HUES6 (cell line): ENCODE measurements around the gene UNC5C.
A peak's percentile ranks its signal among the peaks of the same experiment; 100 is the strongest.

Experiments used
- H3K27ac ChIP-seq: 2 replicates; pipeline ENCODE4 v1.7.0; 2013; ENCODE audit warnings: low read depth, mild to moderate bottlenecking, low read length, inconsistent platforms
- H3K27me3 ChIP-seq: 2 replicates; pipeline ENCODE4 v1.6.1; 2013; ENCODE audit warnings: low read length; ENCODE audit not compliant: control insufficient read depth, insufficient read depth
- H3K36me3 ChIP-seq: 2 replicates; pipeline ENCODE4 v1.6.1; 2013; ENCODE audit warnings: low read length; ENCODE audit not compliant: control insufficient read depth, insufficient read depth
- H3K4me1 ChIP-seq: 2 replicates; pipeline ENCODE4 v1.6.1; 2013; ENCODE audit warnings: low read length; ENCODE audit not compliant: control insufficient read depth, insufficient read depth
- H3K4me3 ChIP-seq: 2 replicates; pipeline ENCODE4 v1.5.1; 2013; ENCODE audit warnings: low read depth, low read length
- H3K9ac ChIP-seq: one replicate; pipeline ENCODE4 v1.6.1; 2013; ENCODE audit warnings: mild to moderate bottlenecking, low read length
- H3K9me3 ChIP-seq: 2 replicates; pipeline ENCODE4 v1.6.1; 2013; ENCODE audit warnings: low read depth, low read length; ENCODE audit not compliant: control insufficient read depth, insufficient read depth

Gene UNC5C

GRCh38 chr4:95548738-95549245 lies at the start of gene UNC5C:
Gene UNC5C (minus strand): TSS chr4:95548973.
- Histone ChIP-seq H3K9me3 (no peaks in the 10 kb centered on the region), H3K27me3 (peaks cover 76% of the 10 kb centered on the region), H3K4me3 (peak within 1 kb of the TSS; percentile 68), H3K9ac (peak within 1 kb of the TSS; percentile 82), H3K27ac (no peak within 1 kb of the TSS; the same call in 1 of the 2 replicates), H3K4me1 (peaks cover 4% of the 10 kb centered on the region; the same call in 1 of the 2 replicates), H3K36me3 (no peaks in the 10 kb centered on the region)

- Histone ChIP-seq H3K4me1 (no peaks in the 10 kb centered on the region), H3K27me3 (no peaks in the 10 kb centered on the region), H3K9me3 (no peaks in the 10 kb centered on the region), H3K27ac (no peak overlapping the region), H3K4me3 (no peak overlapping the region), H3K36me3 (no peaks in the 10 kb centered on the region), H3K9ac (no peak overlapping the region)
Observed at GRCh38 chr4:95596676-95597075, 47.9 kb upstream of the UNC5C start.

GRCh38 chr4:95594629-95595028 lies 45.9 kb upstream of the UNC5C start:
- no peaks in the 10 kb centered on the region for H3K27me3 ChIP-seq
- H3K9ac ChIP-seq: no peak overlapping the region
- H3K4me3 ChIP-seq: no peak overlapping the region
- no peaks in the 10 kb centered on the region for H3K9me3 ChIP-seq
- no peaks in the 10 kb centered on the region for H3K36me3 ChIP-seq
- no peak overlapping the region for H3K27ac ChIP-seq
- no peaks in the 10 kb centered on the region for H3K4me1 ChIP-seq

- no peaks in the 10 kb centered on the region for H3K4me1 ChIP-seq
- no peak overlapping the region for H3K4me3 ChIP-seq
- H3K27me3 ChIP-seq: no peaks in the 10 kb centered on the region
- no peak overlapping the region for H3K9ac ChIP-seq
- H3K9me3 ChIP-seq: no peaks in the 10 kb centered on the region
- H3K27ac ChIP-seq: no peak overlapping the region
- no peaks in the 10 kb centered on the region for H3K36me3 ChIP-seq
Observed at GRCh38 chr4:95594013-95594412, 45.2 kb upstream of the UNC5C start.

GRCh38 chr4:95591278-95591677 lies 42.5 kb upstream of the UNC5C start:
- Histone ChIP-seq H3K9ac (no peak overlapping the region), H3K27ac (no peak overlapping the region), H3K4me1 (no peaks in the 10 kb centered on the region)

GRCh38 chr4:95590615-95591014 lies 41.8 kb upstream of the UNC5C start:
- no peaks in the 10 kb centered on the region for H3K9me3 ChIP-seq
- no peaks in the 10 kb centered on the region for H3K4me1 ChIP-seq
- H3K9ac ChIP-seq: no peak overlapping the region
- no peaks in the 10 kb centered on the region for H3K36me3 ChIP-seq
- H3K4me3 ChIP-seq: no peak overlapping the region
- H3K27ac ChIP-seq: no peak overlapping the region
- H3K27me3 ChIP-seq: no peaks in the 10 kb centered on the region

More at GRCh38 chr4:95591278-95591677, 42.5 kb upstream of the UNC5C start:
- Histone ChIP-seq H3K4me3 (no peak overlapping the region), H3K36me3 (no peaks in the 10 kb centered on the region), H3K27me3 (no peaks in the 10 kb centered on the region), H3K9me3 (no peaks in the 10 kb centered on the region)

GRCh38 chr4:95585016-95585695 lies 36.4 kb upstream of the UNC5C start:
- Histone ChIP-seq H3K27me3 (no peaks in the 10 kb centered on the region), H3K9ac (no peak overlapping the region), H3K9me3 (no peaks in the 10 kb centered on the region), H3K27ac (no peak overlapping the region), H3K36me3 (no peaks in the 10 kb centered on the region), H3K4me3 (no peak overlapping the region), H3K4me1 (no peaks in the 10 kb centered on the region)

GRCh38 chr4:95580226-95580625 lies 31.5 kb upstream of the UNC5C start:
- H3K4me3 ChIP-seq: no peak overlapping the region
- H3K36me3 ChIP-seq: no peaks in the 10 kb centered on the region
- no peak overlapping the region for H3K27ac ChIP-seq
- no peaks in the 10 kb centered on the region for H3K27me3 ChIP-seq
- 0 out of 2 replicates have a peak, but pooled peaks cover 4% of the 10 kb centered on the region for H3K9me3 ChIP-seq
- no peaks in the 10 kb centered on the region for H3K4me1 ChIP-seq
- no peak overlapping the region for H3K9ac ChIP-seq

GRCh38 chr4:95572304-95572991 lies 23.7 kb upstream of the UNC5C start:
- H3K9me3 ChIP-seq: 0 out of 2 replicates have a peak, but pooled peaks cover 4% of the 10 kb centered on the region
- H3K27me3 ChIP-seq: no peaks in the 10 kb centered on the region
- H3K4me1 ChIP-seq: peaks cover 11% of the 10 kb centered on the region
- peak overlapping the region; percentile 5; the same call in 1 of the 2 replicates for H3K4me3 ChIP-seq
- H3K36me3 ChIP-seq: no peaks in the 10 kb centered on the region
- H3K27ac ChIP-seq: no peak overlapping the region
- no peak overlapping the region for H3K9ac ChIP-seq

GRCh38 chr4:95571577-95571976 lies 22.8 kb upstream of the UNC5C start:
- Histone ChIP-seq H3K27ac (no peak overlapping the region), H3K9ac (no peak overlapping the region), H3K36me3 (no peaks in the 10 kb centered on the region), H3K4me3 (no peak overlapping the region), H3K27me3 (no peaks in the 10 kb centered on the region), H3K9me3 (0 out of 2 replicates have a peak, but pooled peaks cover 4% of the 10 kb centered on the region), H3K4me1 (peaks cover 11% of the 10 kb centered on the region)

- Histone ChIP-seq H3K4me1 (no peaks in the 10 kb centered on the region), H3K9me3 (no peaks in the 10 kb centered on the region), H3K36me3 (no peaks in the 10 kb centered on the region), H3K4me3 (no peak overlapping the region), H3K9ac (no peak overlapping the region), H3K27ac (no peak overlapping the region), H3K27me3 (no peaks in the 10 kb centered on the region)
Observed at GRCh38 chr4:95563638-95564337, 15.0 kb upstream of the UNC5C start.
